ENCODE results near the gene RASIP1.
"Not testable (repeated sequence)": the region's sequence is repeated elsewhere in the genome, so short reads cannot be mapped to it uniquely, and the experiment has no call there.

The RASIP1 gene

GRCh38 chr19:48705431-48705830 lies 35.0 kb downstream of the RASIP1 start:
- no peak for DNase-seq (ENCODE audit: low read depth)

- no peak for DNase-seq (ENCODE audit: low read depth)
These were observed 37.1 kb downstream of the RASIP1 start for GRCh38 chr19:48703316-48703715.

- DNase-seq (ENCODE audit: low read depth) = no peak
These were observed 37.7 kb downstream of the RASIP1 start for GRCh38 chr19:48702701-48703100.

- peak; percentile 86 for DNase-seq (ENCODE audit: low read depth)
These were observed 42.4 kb downstream of the RASIP1 start for GRCh38 chr19:48698046-48698445.

GRCh38 chr19:48696353-48697010 lies 43.9 kb downstream of the RASIP1 start:
- DNase-seq (ENCODE audit: low read depth) = no peak

GRCh38 chr19:48695743-48696352 lies 44.6 kb downstream of the RASIP1 start, which contains the start of gene FUT2:
Gene FUT2 (plus strand): TSS chr19:48695971. CDS start chr19:48702957, 6,986 bp downstream.
- no peak for DNase-seq (ENCODE audit: low read depth)

- DNase-seq (ENCODE audit: low read depth) = not testable (repeated sequence)
These were observed 46.8 kb downstream of the RASIP1 start for GRCh38 chr19:48693629-48694028.

GRCh38 chr19:48689449-48689848 lies 51.0 kb downstream of the RASIP1 start:
- DNase-seq (ENCODE audit: low read depth) = no peak

- no peak for DNase-seq (ENCODE audit: low read depth)
These were observed 52.6 kb downstream of the RASIP1 start for GRCh38 chr19:48687776-48688175.

GRCh38 chr19:48686637-48687036 lies 53.8 kb downstream of the RASIP1 start:
- not testable (repeated sequence) for DNase-seq (ENCODE audit: low read depth)

- DNase-seq (ENCODE audit: low read depth) = no peak
These were observed 54.3 kb downstream of the RASIP1 start for GRCh38 chr19:48686088-48686487.

- no peak for DNase-seq (ENCODE audit: low read depth)
These were observed 54.8 kb downstream of the RASIP1 start for GRCh38 chr19:48685583-48685982.

GRCh38 chr19:48683349-48683748 lies 57.1 kb downstream of the RASIP1 start:
- DNase-seq (ENCODE audit: low read depth) = no peak

GRCh38 chr19:48681127-48681470 lies 59.3 kb downstream of the RASIP1 start:
- DNase-seq (ENCODE audit: low read depth) = peak; percentile 60

- DNase-seq (ENCODE audit: low read depth) = no peak
These were observed 59.8 kb downstream of the RASIP1 start for GRCh38 chr19:48680436-48681126.

GRCh38 chr19:48680006-48680405 lies 60.4 kb downstream of the RASIP1 start:
- DNase-seq (ENCODE audit: low read depth) = not testable (repeated sequence)

GRCh38 chr19:48678201-48678600 lies 62.2 kb downstream of the RASIP1 start:
- DNase-seq (ENCODE audit: low read depth) = no peak

- DNase-seq (ENCODE audit: low read depth) = no peak
These were observed 63.5 kb downstream of the RASIP1 start for GRCh38 chr19:48676887-48677286.

GRCh38 chr19:48676487-48676886 lies 63.9 kb downstream of the RASIP1 start:
- DNase-seq (ENCODE audit: low read depth) = no peak

GRCh38 chr19:48674921-48675824 lies 65.2 kb downstream of the RASIP1 start:
- peak; percentile 51 for DNase-seq (ENCODE audit: low read depth)

- DNase-seq (ENCODE audit: low read depth) = no peak
These were observed 66.1 kb downstream of the RASIP1 start for GRCh38 chr19:48674216-48674809.

Data from CMK (cell line).